HG02588 (cell line): ENCODE data around the gene CNNM3.
A peak's percentile ranks its signal among the peaks of the same experiment; 100 is the strongest.

Experiments used
- ATAC-seq: cut with Tn5 transposase; IDR thresholded peaks from one replicate; pipeline ENCODE4 v1.9.1; 2021; ENCODE audit warnings: mild to moderate bottlenecking, moderate library complexity; ENCODE audit not compliant: unreplicated experiment

The CNNM3 gene

DNA sequence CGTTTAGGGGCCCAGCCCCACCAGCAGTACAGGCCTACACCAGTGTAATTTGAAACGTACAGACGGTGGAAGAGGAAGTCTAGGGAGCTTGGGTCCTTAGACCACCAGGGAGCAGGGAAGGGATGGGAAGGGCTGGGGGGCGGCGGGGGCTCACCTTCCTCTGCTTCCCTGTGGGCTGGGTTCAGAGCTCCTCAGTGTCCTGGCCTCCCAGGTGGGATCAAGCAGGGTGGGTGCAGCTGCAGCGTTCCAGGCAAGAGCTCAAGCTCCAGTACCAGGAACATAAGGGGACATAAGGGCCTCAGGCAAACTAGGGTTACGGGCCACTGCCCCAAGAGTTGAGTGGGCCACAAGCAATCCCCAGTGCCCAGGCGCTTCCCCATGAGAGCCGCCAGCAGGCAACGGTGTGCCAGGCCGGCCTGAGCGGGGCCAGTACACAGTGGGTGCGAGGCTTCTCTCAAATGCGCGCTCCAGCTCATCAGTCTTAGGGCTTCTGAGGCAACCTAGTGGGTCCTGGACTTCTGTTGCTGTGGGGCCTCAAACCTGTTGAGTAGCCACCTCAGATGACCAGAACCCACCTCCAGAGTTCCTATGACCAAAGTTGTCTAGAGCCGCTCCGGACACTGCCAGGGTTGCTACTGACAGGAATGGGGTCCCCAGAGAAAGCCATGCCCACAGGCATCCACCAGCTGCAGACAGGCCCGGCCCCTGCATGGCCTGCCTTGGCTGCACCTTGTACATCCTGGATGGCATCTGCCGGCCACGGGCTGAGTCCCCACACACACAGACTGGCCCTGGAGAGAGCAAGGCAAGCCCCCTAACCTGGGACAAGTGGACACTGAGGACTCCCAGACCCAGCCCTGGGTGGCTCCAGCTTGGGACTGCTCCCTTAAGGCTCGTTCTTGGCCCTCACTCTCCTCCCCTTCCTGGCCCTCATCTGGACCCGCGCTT, 22.6 kb downstream of the CNNM3 start:
- ATAC-seq = peak; percentile 10

DNA sequence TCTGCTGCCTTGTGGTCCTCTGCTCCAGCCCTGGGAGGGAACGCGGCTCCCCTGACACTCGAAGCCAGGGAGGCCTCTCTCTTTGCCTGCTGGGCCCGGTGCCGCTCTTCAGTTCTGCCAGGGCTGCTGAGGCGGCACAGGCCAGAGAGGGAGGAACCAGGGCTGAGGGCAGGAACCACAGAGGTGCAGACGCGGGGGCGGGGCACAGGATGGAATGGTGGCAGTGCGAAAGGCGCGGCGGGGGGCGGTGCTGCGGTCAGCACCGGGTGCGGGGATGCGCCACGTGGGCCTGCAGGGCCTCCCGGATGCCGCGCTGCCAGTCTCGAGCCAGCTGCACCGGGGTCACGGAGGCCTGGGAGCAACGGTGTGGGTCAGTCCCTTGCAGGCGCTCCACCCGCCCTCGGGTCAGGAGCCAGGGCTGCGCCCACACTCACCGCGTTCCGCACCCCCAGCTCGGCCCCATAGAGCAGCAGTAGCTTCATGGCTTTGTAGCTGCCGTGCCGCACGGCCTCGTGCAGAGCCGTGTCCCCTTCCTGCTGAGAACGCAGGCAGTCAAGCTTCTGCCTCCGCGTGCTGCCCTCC, 23.3 kb downstream of the CNNM3 start:
- ATAC-seq = peak; percentile 82

DNA sequence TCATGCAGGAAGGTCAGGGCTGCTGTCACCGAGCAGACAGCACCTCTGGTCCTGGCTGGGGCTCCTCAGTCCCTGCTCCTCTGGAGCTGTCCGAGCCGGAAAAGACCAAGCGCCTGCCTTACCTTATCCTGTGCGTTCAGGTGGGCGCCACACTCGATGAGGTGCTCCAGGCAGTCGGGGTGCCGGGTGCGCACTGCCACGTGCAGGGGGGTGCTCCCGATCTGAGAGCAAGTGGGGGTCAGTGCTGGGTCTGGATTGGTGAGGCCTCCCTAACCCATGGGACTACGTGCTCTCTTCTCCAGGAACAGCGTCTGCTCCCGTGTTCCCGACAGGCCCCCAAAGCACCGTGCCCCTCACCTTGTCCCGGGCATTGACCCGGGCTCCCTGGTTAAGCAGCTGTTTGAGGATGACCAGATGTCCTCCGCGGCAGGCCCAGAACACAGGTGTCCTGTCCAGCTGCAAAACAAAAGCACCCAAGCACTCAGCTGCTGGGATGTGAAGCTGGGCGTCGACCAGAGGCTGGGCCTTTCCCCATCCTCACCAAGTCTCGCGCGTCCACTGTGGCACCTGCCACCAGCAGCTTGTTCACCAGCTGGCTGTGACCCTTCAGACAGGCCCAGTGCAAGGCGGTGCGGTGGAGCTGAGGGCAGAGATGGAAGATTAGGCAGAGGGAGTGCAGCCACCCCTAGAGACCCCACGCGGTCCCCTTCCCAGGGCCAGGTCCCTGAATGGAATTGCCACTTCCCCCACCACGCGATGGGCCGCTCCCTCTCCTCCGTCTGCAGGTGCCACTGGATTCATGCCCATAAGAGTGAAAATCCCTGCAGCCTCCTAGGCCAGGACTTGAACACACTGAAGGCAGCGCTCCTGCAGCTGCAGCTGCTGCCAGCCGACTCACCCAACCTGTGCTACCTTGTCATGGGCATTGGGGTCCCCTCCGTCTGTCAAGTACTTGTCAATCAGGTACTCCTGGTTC, 24.1 kb downstream of the CNNM3 start:
- ATAC-seq = no peak

DNA sequence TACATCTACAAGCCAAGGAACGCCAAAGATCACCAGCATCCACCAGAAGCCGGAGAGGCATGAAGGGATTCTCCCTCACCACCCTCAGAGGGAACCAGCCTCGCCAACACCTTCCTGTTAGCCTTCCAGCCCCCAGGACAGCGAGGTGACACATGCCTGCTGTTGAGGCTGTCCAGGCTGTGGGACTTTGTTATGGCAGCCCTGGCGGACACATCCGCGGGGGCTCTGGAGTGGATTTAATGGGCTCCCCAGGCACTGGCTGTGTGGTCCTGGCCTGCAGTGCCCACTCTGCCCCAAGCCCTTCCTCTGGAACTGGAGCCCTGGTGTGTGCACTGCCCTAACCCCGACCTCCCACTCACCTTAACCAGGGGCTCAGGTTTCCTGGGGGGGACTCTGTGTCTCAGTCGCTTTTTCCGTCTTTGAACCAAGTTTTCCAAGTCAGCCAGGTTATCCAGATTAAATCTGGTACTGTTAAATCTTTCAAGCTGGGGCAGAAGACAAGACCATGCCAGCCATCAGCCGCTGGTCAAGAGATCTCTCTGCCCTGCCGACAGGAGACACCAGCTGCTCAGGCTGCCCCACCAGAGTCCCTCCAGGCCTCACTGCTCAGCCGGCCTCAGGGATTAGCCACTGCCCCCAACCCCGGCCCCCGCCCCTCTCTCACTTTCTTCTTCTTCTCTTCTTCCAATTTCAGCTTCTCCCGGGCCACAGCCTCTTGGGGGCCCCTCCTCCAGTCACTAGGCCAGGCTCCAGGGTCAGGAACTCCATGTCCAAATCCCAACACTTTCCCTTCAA, 25.8 kb downstream of the CNNM3 start:
- ATAC-seq = no peak

DNA sequence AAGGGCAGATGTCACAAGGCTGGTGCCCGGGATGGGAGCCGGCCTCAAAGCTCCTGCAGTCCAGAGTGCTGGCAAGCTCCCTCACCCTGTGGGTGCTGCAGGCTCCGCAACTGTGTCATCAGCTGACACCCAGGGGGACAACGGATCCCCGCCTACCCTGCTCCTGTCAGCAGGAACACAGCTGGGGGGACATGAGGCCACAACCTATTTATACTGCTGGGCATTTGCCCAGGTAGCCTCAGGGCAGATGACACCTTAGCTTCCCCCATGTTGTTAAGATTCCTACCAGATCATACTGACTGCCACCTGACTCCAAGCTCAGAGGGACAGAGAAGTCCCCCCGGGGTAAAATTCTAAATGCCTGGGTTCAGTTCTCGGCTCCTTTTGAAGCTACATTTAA, 26.5 kb downstream of the CNNM3 start:
- ATAC-seq = no peak

DNA sequence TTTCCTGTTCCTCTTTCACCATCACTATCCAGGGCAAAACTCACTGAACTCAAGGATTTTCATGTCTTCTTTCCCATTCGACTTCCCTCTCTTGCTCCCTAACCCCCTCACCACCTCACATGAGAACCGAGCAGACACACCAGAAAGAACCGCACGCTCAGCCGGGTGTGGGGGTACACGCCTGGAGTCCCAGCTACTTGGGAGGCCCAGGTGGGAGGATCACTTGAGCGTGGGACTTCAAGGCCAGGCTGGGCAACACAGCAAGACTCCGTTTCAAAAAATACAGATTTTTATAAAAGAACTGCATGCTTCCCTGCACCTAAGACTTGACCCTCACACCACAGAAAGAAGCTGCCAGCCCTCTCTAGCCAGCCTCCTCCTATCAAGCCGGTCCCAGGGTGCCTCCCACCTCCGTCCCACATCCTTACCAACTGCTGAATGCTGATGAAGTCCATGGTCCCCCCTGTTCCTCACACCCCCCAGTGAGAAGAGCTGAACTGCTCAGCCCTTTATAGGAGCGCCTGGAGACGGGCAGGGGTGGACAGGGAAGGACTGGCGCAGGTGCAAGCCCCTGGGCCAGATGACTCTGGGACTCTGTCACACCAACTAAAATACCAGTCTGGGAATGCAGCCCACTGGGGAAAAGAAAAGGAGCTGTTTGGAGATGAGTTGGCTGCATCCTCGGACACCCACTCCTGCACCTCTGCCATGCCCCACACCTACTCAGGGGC, 27.6 kb downstream of the CNNM3 start, which contains the start of gene ANKRD23:
Gene ANKRD23, minus strand, starts transcription at position 484 of the 731 bp plus-strand sequence. Its CDS starts 29 bp downstream, at position 455.
- no peak for ATAC-seq

DNA sequence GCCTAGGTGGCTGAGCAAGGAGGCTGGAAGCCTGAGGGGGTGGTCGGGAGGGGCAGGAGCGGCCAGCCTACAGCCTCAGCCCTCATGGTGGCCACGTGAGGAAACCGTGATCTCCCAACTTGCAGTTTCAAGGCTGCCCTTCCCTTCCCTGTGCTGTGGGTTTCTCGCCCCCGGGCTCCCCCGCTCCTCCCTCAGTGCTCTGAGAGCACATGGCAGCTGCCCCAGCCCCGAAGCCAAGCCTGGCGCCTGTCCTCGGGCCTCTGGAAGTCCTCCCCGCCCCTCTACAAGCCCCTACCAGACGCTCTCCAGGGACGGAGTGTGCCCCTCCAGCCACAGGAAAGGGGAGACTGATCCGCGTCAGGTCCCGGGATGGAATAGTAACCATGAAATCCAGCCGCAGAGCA, 28.3 kb downstream of the CNNM3 start:
- no peak for ATAC-seq

DNA sequence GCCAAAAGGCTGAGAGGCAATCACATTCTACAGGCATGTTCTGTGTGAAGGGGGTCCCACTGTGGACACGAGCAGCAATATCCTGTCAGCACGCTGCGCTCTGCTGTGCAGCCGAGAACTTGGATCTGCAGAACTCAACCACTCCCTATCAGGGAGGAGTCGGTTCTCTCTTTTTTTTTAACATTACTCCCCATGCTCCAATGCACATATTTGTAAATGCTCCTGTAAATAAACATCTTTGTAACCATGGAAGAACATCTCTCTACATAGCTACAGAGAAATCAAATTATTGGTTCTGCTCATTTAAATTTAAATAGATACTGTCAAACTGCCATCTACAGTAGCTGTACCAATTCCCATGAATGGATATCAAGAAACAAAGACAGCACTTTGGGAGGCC, 30.8 kb downstream of the CNNM3 start:
- ATAC-seq = no peak

DNA sequence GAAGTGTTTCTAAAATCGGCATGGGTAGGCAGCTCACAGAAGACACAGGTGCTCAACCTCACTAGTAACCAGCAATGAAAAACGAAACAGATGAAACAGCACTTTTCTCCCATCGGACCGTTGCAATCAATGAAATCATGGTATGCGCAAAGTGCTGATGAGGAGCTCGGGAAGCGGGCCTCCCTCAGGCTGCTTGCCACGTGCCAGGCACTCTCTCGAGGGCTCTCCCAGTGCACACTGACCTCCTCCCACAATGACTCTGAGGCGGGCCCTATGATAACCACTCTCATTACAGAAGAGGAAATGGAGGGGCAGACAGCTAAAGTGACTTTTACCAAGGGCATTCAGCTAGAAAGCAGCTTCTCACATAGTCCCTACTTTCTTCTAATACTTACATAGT, 31.5 kb downstream of the CNNM3 start:
- no peak for ATAC-seq

DNA sequence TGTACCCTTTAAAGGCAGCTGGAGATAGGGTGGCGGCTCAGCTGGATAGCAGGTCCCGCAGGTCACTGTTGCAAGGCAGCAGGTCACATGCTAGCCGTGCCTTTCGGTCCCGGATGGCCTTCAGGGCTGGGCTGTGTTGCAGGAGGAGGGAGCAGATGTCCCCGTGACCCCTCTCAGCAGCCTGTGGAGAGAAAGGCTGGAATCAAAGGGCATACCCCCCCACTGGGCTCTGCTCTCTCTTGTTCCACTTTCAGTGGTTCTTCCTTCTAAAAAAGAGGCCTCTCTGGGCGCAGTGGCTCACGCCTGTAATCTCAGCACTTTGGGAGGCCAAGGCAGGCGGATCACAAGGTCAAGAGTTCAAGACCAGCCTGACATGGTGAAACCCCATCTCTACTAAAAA, 32.2 kb downstream of the CNNM3 start:
- ATAC-seq = no peak

DNA sequence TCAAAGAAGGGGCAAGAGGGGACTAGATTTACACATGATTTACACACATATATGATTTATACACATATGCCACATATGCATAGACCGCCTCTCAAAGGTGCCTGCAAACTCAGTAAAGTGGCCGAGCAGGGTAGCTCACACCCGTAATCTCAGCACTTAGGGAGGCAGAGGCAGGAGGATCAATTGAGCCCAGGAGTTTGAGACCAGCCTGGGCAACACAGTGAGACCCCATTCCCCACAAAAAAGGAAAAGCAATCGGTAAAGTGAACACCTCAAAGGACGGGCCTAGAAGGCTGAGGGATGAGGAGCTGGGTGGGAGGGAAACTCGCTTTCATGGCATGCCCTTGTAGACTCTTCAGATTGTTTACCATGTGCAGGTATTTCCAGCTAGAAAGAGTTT, 36.6 kb downstream of the CNNM3 start:
- ATAC-seq = no peak

DNA sequence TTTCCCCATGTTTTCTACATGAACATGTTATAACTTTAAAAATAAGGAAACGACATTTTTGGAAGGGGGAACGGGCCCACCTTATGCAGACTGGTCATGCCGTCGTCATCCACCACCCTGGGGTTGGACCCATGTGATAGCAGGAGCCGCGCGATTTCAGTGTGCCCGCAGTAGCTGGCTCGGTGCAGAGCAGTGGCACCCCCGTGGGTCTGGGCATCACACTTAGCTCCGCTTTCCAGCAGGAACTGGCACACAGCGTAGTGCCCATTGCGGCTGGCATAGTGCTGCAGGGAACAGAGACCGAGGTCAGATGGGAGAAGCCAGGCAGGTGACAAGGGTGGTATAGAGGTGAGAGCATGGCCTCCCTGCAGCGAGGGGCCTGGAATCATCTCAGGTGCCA, 37.3 kb downstream of the CNNM3 start:
- ATAC-seq = no peak

DNA sequence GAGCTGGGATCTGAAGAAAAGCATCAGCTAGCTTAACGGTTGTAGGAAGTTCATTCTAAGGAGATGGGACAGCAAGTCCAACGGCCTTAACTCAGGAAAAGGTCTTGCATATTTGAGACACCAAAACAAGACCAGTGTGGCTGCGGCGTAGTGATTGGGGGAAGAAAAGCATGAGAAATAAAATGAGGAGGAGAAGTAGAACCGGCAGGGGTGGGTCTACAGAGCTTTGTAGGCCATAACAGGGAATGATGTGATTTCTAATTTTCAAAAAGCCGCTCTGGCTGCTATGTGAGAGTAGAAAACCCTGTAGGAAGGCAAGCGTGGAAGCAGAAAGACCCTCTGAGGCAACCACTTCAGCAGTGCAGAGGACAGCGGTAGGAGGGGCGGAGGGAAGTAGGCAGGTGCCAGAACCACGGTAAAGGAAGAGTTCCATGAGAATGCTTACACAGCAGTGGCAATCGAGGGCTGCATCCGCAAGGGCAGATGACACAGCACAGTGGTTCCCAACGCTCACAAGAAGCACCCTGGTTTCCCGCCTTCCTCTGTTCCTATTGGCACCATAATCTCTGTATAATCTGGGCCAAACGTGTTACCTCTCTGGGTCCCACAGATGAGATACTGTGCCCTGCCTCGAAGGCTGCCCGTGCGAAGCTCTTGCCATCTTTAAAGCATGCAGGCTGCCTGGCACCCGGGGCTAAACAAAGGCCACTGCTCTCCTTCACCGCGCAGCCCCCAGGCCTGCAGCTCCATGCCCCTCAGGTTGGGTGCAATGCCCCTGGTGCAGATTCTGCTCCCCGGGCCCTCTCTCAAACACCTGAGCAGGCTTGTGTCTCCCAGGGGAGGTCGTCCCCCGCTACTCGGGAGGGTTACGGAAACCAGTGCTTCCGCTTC, 41.0 kb downstream of the CNNM3 start:
- no peak for ATAC-seq

DNA sequence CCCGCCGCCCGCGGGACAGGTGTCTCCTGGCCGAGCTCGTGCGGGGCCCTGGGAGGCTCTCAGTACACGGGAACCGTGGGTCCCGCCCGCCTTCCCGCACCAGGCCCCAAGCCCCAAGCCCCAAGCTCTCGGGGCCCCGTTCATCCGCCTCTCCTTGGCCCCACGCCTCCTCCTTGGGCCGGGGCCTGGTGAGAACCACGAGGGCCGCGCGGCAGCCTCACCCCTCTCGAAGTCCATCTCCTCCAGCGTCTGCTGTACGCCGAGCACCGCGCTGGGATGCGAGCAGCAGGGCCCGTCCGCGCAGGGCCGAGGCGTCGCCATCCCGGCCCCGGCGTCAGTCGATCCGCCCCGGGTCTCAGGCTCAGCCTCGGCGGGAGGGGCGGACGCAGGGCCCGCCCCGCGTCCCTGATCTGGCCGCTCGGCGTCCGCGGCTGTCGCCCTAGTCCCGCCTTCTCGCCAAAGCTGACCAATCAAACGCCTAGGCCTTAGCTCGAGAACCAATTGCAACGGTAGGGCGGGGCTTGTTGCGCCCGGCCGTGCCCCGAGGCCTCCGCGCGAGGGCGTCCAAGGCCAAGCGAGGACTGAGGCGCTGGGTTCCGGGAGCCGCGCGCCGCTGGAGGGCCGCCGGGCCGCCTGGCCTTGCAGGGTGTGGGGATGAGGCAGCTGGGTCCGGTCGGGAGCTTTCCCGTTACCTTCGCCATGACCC, 41.8 kb downstream of the CNNM3 start, which contains the start of gene ANKRD39:
Gene ANKRD39, minus strand, starts transcription at position 350 of the 706 bp plus-strand sequence. Its CDS starts 29 bp downstream, at position 321.
- ATAC-seq = peak; percentile 91

DNA sequence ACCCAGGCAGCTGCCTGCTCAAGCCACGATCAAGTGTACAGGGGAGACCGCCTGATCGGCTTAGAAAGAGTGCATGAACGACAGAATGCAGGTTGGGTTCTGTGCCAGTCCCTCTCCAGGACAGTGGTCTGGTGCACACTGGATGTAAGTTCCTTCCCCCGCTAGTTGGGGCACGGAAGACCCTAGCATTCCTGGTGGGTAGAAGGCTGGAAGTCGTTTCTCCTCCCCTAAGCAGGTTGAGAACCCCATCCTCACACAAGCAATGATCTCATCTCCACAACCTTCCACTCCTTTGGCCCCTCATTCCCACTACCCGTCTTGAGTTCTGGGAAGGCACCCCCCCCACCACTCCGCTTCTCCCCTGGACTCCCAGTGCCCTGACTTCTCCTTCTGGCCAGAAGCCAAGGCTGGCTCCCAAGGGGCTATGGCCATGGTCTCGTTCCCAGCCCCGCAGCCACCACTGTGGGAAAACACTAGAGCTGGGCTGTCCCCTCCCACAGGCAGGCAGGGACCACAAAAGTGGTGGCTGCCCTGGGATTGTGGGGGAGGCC, 43.1 kb downstream of the CNNM3 start:
- ATAC-seq = no peak

DNA sequence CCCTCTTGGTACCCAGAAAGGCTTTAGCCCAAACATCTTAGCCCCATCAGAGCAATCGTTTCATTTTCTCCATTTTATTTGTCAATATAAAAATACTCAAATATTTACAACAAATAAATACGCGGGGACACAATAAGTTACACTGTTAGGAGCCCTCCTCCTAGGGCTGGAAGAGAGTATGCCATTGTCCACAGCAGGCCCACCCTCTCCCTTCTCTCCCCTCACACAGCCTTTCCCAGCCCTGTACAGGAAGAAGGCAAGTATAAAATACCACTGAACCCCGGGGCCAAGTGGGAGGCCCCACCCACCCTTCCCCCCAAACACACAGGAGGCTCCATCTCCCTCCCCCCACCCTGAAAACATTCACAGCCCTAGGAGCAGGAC, 43.6 kb downstream of the CNNM3 start:
- no peak for ATAC-seq
